SJCRH30 (cell line): ENCODE results near the gene TNFRSF19. TPM values are rescaled to one million over a fixed set of nuclear protein-coding genes. Genes with fewer than 3 reads are reported as not detected.

Source experiments
- DNase-seq, 2 experiments: peaks; one replicate each; pipeline ENCODE4 v3.0.0-alpha.2; 2015 to 2020
- H3K27ac ChIP-seq: fragments of 250-450 bp; sonication (Bioruptor Pico); 2 replicates; pipeline ENCODE4 v1.5.1; 2020; ENCODE audit warnings: mild to moderate bottlenecking, moderate library complexity
- H3K27me3 ChIP-seq: fragments of 250-450 bp; sonication (Bioruptor Pico); 2 replicates; pipeline ENCODE4 v1.5.1; 2020; ENCODE audit warnings: mild to moderate bottlenecking, moderate library complexity
- H3K36me3 ChIP-seq: fragments of 250-450 bp; sonication (Bioruptor Pico); 2 replicates; pipeline ENCODE4 v1.5.1; 2020; ENCODE audit warnings: mild to moderate bottlenecking, moderate library complexity
- H3K4me1 ChIP-seq: fragments of 250-450 bp; sonication (Bioruptor Pico); 2 replicates; pipeline ENCODE4 v1.5.1; 2020; ENCODE audit warnings: mild to moderate bottlenecking, moderate library complexity
- H3K4me3 ChIP-seq: fragments of 250-450 bp; sonication (Bioruptor Pico); 2 replicates; pipeline ENCODE4 v1.5.1; 2020; ENCODE audit warnings: mild to moderate bottlenecking, moderate library complexity
- H3K9me3 ChIP-seq: fragments of 250-450 bp; sonication (Bioruptor Pico); replicated peaks from 2 replicates; pipeline ENCODE4 v1.5.1; 2020; ENCODE audit warnings: mild to moderate bottlenecking, moderate library complexity
- total RNA-seq: library from RNA; depleted of rRNA; stranded (reverse); fragments of >200 nt; shearing (Covaris generic); gene quantifications from 2 replicates; pipeline ENCODE4 v1.2.3, GENCODE V29; 2014

The TNFRSF19 gene
- total RNA-seq, 1 experiment from 2014 or later: 3.8 TPM

- Histone ChIP-seq H3K27me3 (no peaks in the 10 kb centered on the region), H3K9me3 (no peaks in the 10 kb centered on the region), H3K4me3 (no peak overlapping the region), H3K36me3 (no peaks in the 10 kb centered on the region), H3K27ac (no peak overlapping the region), H3K4me1 (peaks cover 26% of the 10 kb centered on the region)
- DNase-seq: no peak
Observed at GRCh38 chr13:23634897-23635296, 64.7 kb downstream of the TNFRSF19 start.

GRCh38 chr13:23636360-23636759 lies 66.1 kb downstream of the TNFRSF19 start:
- no peaks in the 10 kb centered on the region for H3K27me3 ChIP-seq
- H3K36me3 ChIP-seq: no peaks in the 10 kb centered on the region
- H3K27ac ChIP-seq: no peak overlapping the region
- H3K4me1 ChIP-seq: peaks cover 17% of the 10 kb centered on the region
- H3K9me3 ChIP-seq: no peaks in the 10 kb centered on the region
- no peak overlapping the region for H3K4me3 ChIP-seq
- no peak for DNase-seq

GRCh38 chr13:23637829-23638228 lies 67.6 kb downstream of the TNFRSF19 start:
- H3K36me3 ChIP-seq: no peaks in the 10 kb centered on the region
- H3K4me1 ChIP-seq: peaks cover 2% of the 10 kb centered on the region; the same call in 1 of the 2 replicates
- peak in 1 of 2 experiments; percentile 48 for DNase-seq
- H3K27ac ChIP-seq: no peak overlapping the region
- H3K4me3 ChIP-seq: no peak overlapping the region
- no peaks in the 10 kb centered on the region for H3K27me3 ChIP-seq
- H3K9me3 ChIP-seq: no peaks in the 10 kb centered on the region

- H3K27ac ChIP-seq: no peak overlapping the region
Observed at GRCh38 chr13:23639674-23640073, 69.5 kb downstream of the TNFRSF19 start.

GRCh38 chr13:23642110-23642509 lies 71.9 kb downstream of the TNFRSF19 start:
- Histone ChIP-seq H3K4me1 (no peaks in the 10 kb centered on the region), H3K27me3 (no peaks in the 10 kb centered on the region), H3K9me3 (no peaks in the 10 kb centered on the region), H3K4me3 (no peak overlapping the region), H3K36me3 (no peaks in the 10 kb centered on the region), H3K27ac (no peak overlapping the region)
- no peak for DNase-seq

More at GRCh38 chr13:23639674-23640073, 69.5 kb downstream of the TNFRSF19 start:
- Histone ChIP-seq H3K27me3 (no peaks in the 10 kb centered on the region), H3K4me3 (no peak overlapping the region), H3K36me3 (no peaks in the 10 kb centered on the region), H3K4me1 (no peaks in the 10 kb centered on the region), H3K9me3 (no peaks in the 10 kb centered on the region)
- no peak for DNase-seq

GRCh38 chr13:23643338-23644125 lies 73.3 kb downstream of the TNFRSF19 start:
- Histone ChIP-seq H3K9me3 (no peaks in the 10 kb centered on the region), H3K4me1 (no peaks in the 10 kb centered on the region), H3K27ac (no peak overlapping the region), H3K36me3 (no peaks in the 10 kb centered on the region), H3K27me3 (no peaks in the 10 kb centered on the region), H3K4me3 (no peak overlapping the region)
- no peak for DNase-seq

GRCh38 chr13:23644126-23644419 lies 73.9 kb downstream of the TNFRSF19 start:
- no peak for DNase-seq
- no peaks in the 10 kb centered on the region for H3K9me3 ChIP-seq
- H3K27ac ChIP-seq: no peak overlapping the region
- H3K27me3 ChIP-seq: no peaks in the 10 kb centered on the region
- H3K36me3 ChIP-seq: no peaks in the 10 kb centered on the region
- no peaks in the 10 kb centered on the region for H3K4me1 ChIP-seq
- H3K4me3 ChIP-seq: no peak overlapping the region

GRCh38 chr13:23644527-23645138 lies 74.4 kb downstream of the TNFRSF19 start:
- no peaks in the 10 kb centered on the region for H3K4me1 ChIP-seq
- no peaks in the 10 kb centered on the region for H3K9me3 ChIP-seq
- DNase-seq: no peak
- no peak overlapping the region for H3K27ac ChIP-seq
- H3K4me3 ChIP-seq: no peak overlapping the region
- H3K27me3 ChIP-seq: no peaks in the 10 kb centered on the region
- H3K36me3 ChIP-seq: no peaks in the 10 kb centered on the region

- Histone ChIP-seq H3K27me3 (no peaks in the 10 kb centered on the region), H3K27ac (no peak overlapping the region), H3K9me3 (no peaks in the 10 kb centered on the region), H3K36me3 (no peaks in the 10 kb centered on the region), H3K4me3 (no peak overlapping the region), H3K4me1 (no peaks in the 10 kb centered on the region)
- DNase-seq: no peak
Observed at GRCh38 chr13:23645851-23646250, 75.6 kb downstream of the TNFRSF19 start.

- peaks cover 24% of the 10 kb centered on the region for H3K4me1 ChIP-seq
- H3K27ac ChIP-seq: no peak overlapping the region
- no peaks in the 10 kb centered on the region for H3K9me3 ChIP-seq
- no peaks in the 10 kb centered on the region for H3K36me3 ChIP-seq
- no peak overlapping the region for H3K4me3 ChIP-seq
- H3K27me3 ChIP-seq: no peaks in the 10 kb centered on the region
- no peak for DNase-seq
Observed at GRCh38 chr13:23651439-23651838, 81.2 kb downstream of the TNFRSF19 start.

GRCh38 chr13:23651887-23652286 lies 81.7 kb downstream of the TNFRSF19 start:
- DNase-seq: no peak
- H3K27ac ChIP-seq: no peak overlapping the region
- peaks cover 29% of the 10 kb centered on the region for H3K4me1 ChIP-seq
- H3K9me3 ChIP-seq: no peaks in the 10 kb centered on the region
- H3K36me3 ChIP-seq: no peaks in the 10 kb centered on the region
- no peaks in the 10 kb centered on the region for H3K27me3 ChIP-seq
- no peak overlapping the region for H3K4me3 ChIP-seq

- Histone ChIP-seq H3K27me3 (no peaks in the 10 kb centered on the region), H3K36me3 (no peaks in the 10 kb centered on the region), H3K4me1 (peaks cover 39% of the 10 kb centered on the region), H3K4me3 (no peak overlapping the region), H3K27ac (no peak overlapping the region), H3K9me3 (no peaks in the 10 kb centered on the region)
- DNase-seq: no peak
Observed at GRCh38 chr13:23652909-23653726, 82.9 kb downstream of the TNFRSF19 start.

GRCh38 chr13:23654111-23655110 lies 84.2 kb downstream of the TNFRSF19 start:
- H3K27ac ChIP-seq: no peak overlapping the region
- no peaks in the 10 kb centered on the region for H3K36me3 ChIP-seq
- peak in 1 of 2 experiments; percentile 52 for DNase-seq
- H3K4me3 ChIP-seq: no peak overlapping the region
- H3K9me3 ChIP-seq: no peaks in the 10 kb centered on the region
- no peaks in the 10 kb centered on the region for H3K27me3 ChIP-seq
- H3K4me1 ChIP-seq: peaks cover 39% of the 10 kb centered on the region

GRCh38 chr13:23655321-23655720 lies 85.1 kb downstream of the TNFRSF19 start:
- H3K36me3 ChIP-seq: no peaks in the 10 kb centered on the region
- no peaks in the 10 kb centered on the region for H3K9me3 ChIP-seq
- no peaks in the 10 kb centered on the region for H3K27me3 ChIP-seq
- H3K4me3 ChIP-seq: no peak overlapping the region
- no peak overlapping the region for H3K27ac ChIP-seq
- DNase-seq: no peak
- peaks cover 39% of the 10 kb centered on the region for H3K4me1 ChIP-seq
